Astrocyte of the spinal cord (primary cell): ENCODE results near the gene ARNT2.

Source experiments
- DNase-seq: peaks from one replicate; pipeline ENCODE4 v3.0.0; 2011; ENCODE audit warnings: low read depth, low spot score
- H3K4me3 ChIP-seq: 2 replicates; pipeline ENCODE4 v1.5.1; 2011; ENCODE audit warnings: low read depth, mild to moderate bottlenecking, low read length, moderate library complexity
- CTCF ChIP-seq: IDR thresholded peaks from 2 replicates; pipeline ENCODE4 v1.5.1; 2012; ENCODE audit warnings: low read depth, mild to moderate bottlenecking, low read length, inconsistent platforms
- in situ Hi-C: cut with HindIII; loops from 2 replicates; pipeline ENCODE4 v1.10.0; 2017; ENCODE audit warnings: low sequenced_read_pairs

Gene ARNT2

GRCh38 chr15:80395616-80396015 is 8.6 kb upstream of the ARNT2 start:
- in situ Hi-C loops: no loop called here
- TF ChIP-seq CTCF: no peak

GRCh38 chr15:80396096-80396495 is 8.1 kb upstream of the ARNT2 start:
- in situ Hi-C loops: no loop called here
- no peak for DNase-seq
- H3K4me3 ChIP-seq: no peak overlapping the region
- no peak for TF ChIP-seq CTCF

More at GRCh38 chr15:80395616-80396015, 8.6 kb upstream of the ARNT2 start:
- DNase-seq: no peak
- no peak overlapping the region for H3K4me3 ChIP-seq

- in situ Hi-C loops: no loop called here
- TF ChIP-seq CTCF: no peak
Measured at GRCh38 chr15:80399508-80399907, 4.7 kb upstream of the ARNT2 start.

GRCh38 chr15:80401456-80401855 is 2.7 kb upstream of the ARNT2 start:
- no peak for TF ChIP-seq CTCF
- no peak overlapping the region for H3K4me3 ChIP-seq
- in situ Hi-C loops: no loop called here
- DNase-seq: no peak

More at GRCh38 chr15:80399508-80399907, 4.7 kb upstream of the ARNT2 start:
- no peak overlapping the region for H3K4me3 ChIP-seq
- DNase-seq: no peak

GRCh38 chr15:80402339-80402738 is 1.8 kb upstream of the ARNT2 start:
- in situ Hi-C loops: no loop called here
- no peak overlapping the region for H3K4me3 ChIP-seq
- no peak for TF ChIP-seq CTCF
- DNase-seq: no peak

GRCh38 chr15:80403712-80404056 is 498 bp upstream of the ARNT2 start:
- DNase-seq: peak; percentile 4
- H3K4me3 ChIP-seq: peak overlapping the region; percentile 55
- no peak for TF ChIP-seq CTCF
- in situ Hi-C loops: no loop called here
